ENCODE data around the gene CALML6. TPM values are rescaled to one million over a fixed set of nuclear protein-coding genes. Genes with fewer than 3 reads are reported as not detected.

CALML6 gene
- total RNA-seq, 2 experiments from 2014 or later: 0.54 to 5.1 TPM

DNA sequence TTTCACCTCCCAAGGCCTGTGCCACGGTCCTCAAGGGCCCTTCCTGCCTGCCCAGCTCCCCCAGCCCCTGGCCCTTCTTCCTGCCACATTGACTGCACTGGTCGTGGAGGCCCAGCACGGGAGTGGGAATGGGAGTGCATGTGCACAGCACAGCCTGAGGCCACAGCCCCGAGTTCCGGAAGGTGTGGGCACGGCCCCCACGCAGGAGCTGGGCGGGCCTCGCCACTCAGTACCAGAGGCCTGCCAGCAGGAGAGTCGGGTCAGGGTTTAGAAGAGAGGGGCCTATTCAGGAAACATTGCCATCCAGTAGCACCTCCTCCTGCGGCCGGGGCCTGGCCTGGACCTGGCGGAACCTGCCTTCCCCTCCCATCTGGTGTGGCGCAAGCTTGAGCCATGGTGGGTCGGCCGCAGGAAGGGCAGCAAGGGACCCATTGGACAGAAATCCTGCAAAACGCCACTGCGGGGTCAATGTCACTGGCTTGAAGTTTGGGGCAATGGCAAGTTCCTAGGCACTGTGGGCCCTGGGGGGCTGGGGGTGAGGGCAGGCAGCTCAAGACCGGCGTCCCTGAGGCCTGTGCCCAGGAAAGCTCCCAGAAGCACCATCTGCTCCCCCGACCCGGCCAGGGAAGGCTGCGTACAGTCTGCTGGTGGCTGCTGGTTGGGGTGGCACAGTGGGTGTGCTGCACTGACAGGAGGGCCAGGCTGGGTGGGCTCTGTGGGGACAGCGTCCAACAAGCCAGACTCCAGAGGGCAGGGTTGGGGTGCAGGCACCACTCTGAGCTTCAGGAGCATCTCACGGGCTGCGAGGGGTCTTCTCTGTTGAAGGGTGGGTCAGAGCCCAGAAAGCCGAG is 5.8 kb downstream of the CALML6 start:
- CTCF ChIA-PET (ENCODE audit: unreplicated experiment): no interaction called here

GRCh38 chr1:1921459-1921862 is 6.4 kb downstream of the CALML6 start:
- no peak overlapping the region for H2AFZ ChIP-seq (ENCODE audit: low read length)
- no peak overlapping the region for H3K4me3 ChIP-seq (ENCODE audit: low read depth, low read length, poor library complexity, severe bottlenecking)
- H3K36me3 ChIP-seq (ENCODE audit: insufficient read depth, low read length): no peaks in the 10 kb centered on the region
- POLR2A ChIA-PET: no interaction called here
- H3K4me1 ChIP-seq (ENCODE audit: insufficient read depth, low read length, poor library complexity, severe bottlenecking): peaks cover 12% of the 10 kb centered on the region
- TF ChIP-seq EZH2phosphoT487 (IDR thresholded peaks at IDR 0.05; ENCODE audit: borderline replicate concordance, low read depth, low read length): no peak
- TF ChIP-seq, protein P1, sequence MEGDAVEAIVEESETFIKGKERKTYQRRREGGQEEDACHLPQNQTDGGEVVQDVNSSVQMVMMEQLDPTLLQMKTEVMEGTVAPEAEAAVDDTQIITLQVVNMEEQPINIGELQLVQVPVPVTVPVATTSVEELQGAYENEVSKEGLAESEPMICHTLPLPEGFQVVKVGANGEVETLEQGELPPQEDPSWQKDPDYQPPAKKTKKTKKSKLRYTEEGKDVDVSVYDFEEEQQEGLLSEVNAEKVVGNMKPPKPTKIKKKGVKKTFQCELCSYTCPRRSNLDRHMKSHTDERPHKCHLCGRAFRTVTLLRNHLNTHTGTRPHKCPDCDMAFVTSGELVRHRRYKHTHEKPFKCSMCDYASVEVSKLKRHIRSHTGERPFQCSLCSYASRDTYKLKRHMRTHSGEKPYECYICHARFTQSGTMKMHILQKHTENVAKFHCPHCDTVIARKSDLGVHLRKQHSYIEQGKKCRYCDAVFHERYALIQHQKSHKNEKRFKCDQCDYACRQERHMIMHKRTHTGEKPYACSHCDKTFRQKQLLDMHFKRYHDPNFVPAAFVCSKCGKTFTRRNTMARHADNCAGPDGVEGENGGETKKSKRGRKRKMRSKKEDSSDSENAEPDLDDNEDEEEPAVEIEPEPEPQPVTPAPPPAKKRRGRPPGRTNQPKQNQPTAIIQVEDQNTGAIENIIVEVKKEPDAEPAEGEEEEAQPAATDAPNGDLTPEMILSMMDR (conservative IDR thresholded peaks at IDR 0.05; ENCODE audit: low read length): no peak
- H3K9me3 ChIP-seq (ENCODE audit: low read length): no peaks in the 10 kb centered on the region
- H3K9me2 ChIP-seq (ENCODE audit: insufficient read depth, low read length): no peaks in the 10 kb centered on the region
- no peak for DNase-seq (ENCODE audit: low spot score)
- no peaks in the 10 kb centered on the region for H4K20me1 ChIP-seq (ENCODE audit: insufficient read depth, low read length)
- H3K4me2 ChIP-seq (ENCODE audit: low read length): no peak overlapping the region
- H3K27ac ChIP-seq (ENCODE audit: low read depth, low read length, poor library complexity, severe bottlenecking): no peak overlapping the region
- H3K79me2 ChIP-seq (ENCODE audit: insufficient read depth, low read depth, low read length): no peaks in the 10 kb centered on the region
- CTCF ChIA-PET (ENCODE audit: unreplicated experiment): no interaction called here
- no TSS peak for BruUV-seq (replicated peaks)
- intact Hi-C loops (cut with micrococcal nuclease; ENCODE audit: unreplicated experiment): no loop called here

More for the DNA sequence above, 5.8 kb downstream of the CALML6 start:
- no peaks in the 10 kb centered on the region for H3K36me3 ChIP-seq (ENCODE audit: insufficient read depth, low read length)
- no TSS peak for BruUV-seq (replicated peaks)
- H3K79me2 ChIP-seq (ENCODE audit: insufficient read depth, low read depth, low read length): no peaks in the 10 kb centered on the region
- no peak for DNase-seq (ENCODE audit: low spot score)
- TF ChIP-seq, protein P1 (conservative IDR thresholded peaks at IDR 0.05; ENCODE audit: low read length): no peak
- no peak for TF ChIP-seq EZH2phosphoT487 (IDR thresholded peaks at IDR 0.05; ENCODE audit: borderline replicate concordance, low read depth, low read length)
- H3K4me1 ChIP-seq (ENCODE audit: insufficient read depth, low read length, poor library complexity, severe bottlenecking): peaks cover 12% of the 10 kb centered on the region
- intact Hi-C loops (cut with micrococcal nuclease; ENCODE audit: unreplicated experiment): no loop called here
- POLR2A ChIA-PET: no interaction called here
- no peak overlapping the region for H3K4me3 ChIP-seq (ENCODE audit: low read depth, low read length, poor library complexity, severe bottlenecking)
- H2AFZ ChIP-seq (ENCODE audit: low read length): no peak overlapping the region
- no peak overlapping the region for H3K27ac ChIP-seq (ENCODE audit: low read depth, low read length, poor library complexity, severe bottlenecking)
- no peaks in the 10 kb centered on the region for H4K20me1 ChIP-seq (ENCODE audit: insufficient read depth, low read length)
- no peaks in the 10 kb centered on the region for H3K9me3 ChIP-seq (ENCODE audit: low read length)
- H3K4me2 ChIP-seq (ENCODE audit: low read length): no peak overlapping the region
- no peaks in the 10 kb centered on the region for H3K9me2 ChIP-seq (ENCODE audit: insufficient read depth, low read length)

Data from OCI-LY7 (cell line).